HEK293 (cell line): Measurements from ENCODE around the gene RSPH3.

Experiments used
- EGR2 ChIP-seq: fragments of 450-650 bp; formaldehyde crosslinking; IDR thresholded peaks from 2 replicates; pipeline ENCODE4 v1.5.1; 2016; ENCODE audit warnings: low read depth, missing biosample characterization, missing genetic modification characterization
- KLF10 ChIP-seq: fragments of 450-650 bp; IDR thresholded peaks from 2 replicates; pipeline ENCODE4 v1.5.1; 2018; ENCODE audit warnings: missing biosample characterization, mild to moderate bottlenecking, missing genetic modification characterization
- RBAK ChIP-seq: fragments of 450-650 bp; formaldehyde crosslinking; IDR thresholded peaks from 2 replicates; pipeline ENCODE4 v1.5.1; 2016; ENCODE audit warnings: missing biosample characterization, missing genetic modification characterization
- REPIN1 ChIP-seq: fragments of 450-650 bp; formaldehyde crosslinking; IDR thresholded peaks from 2 replicates; pipeline ENCODE4 v1.5.1; 2017; ENCODE audit warnings: missing biosample characterization, missing genetic modification characterization, low read depth
- SETDB1 ChIP-seq: IDR thresholded peaks from one replicate; pipeline ENCODE4 v1.6.1; 2017; ENCODE audit warnings: mild to moderate bottlenecking, low read length, moderate library complexity, mixed read lengths; ENCODE audit not compliant: insufficient read length
- TRIM28 ChIP-seq: IDR thresholded peaks from 2 replicates; pipeline ENCODE4 v1.6.1; 2011; ENCODE audit warnings: low read length, control low read depth, borderline replicate concordance
- ZNF549 ChIP-seq: fragments of 450-650 bp; IDR thresholded peaks from 2 replicates; pipeline ENCODE4 v1.5.1; 2018; ENCODE audit warnings: missing biosample characterization, missing genetic modification characterization, mild to moderate bottlenecking, inconsistent platforms, moderate library complexity
- ZNF560 ChIP-seq: fragments of 450-650 bp; formaldehyde crosslinking; IDR thresholded peaks from 2 replicates; pipeline ENCODE4 v1.5.1; 2017; ENCODE audit warnings: missing biosample characterization, missing genetic modification characterization, borderline replicate concordance
- ZNF791 ChIP-seq: fragments of 450-650 bp; formaldehyde crosslinking; IDR thresholded peaks from 2 replicates; pipeline ENCODE4 v1.5.1; 2016; ENCODE audit warnings: missing biosample characterization, missing genetic modification characterization
- TF ChIP-seq, protein P1 (sequence below): fragments of 450-650 bp; formaldehyde crosslinking; IDR thresholded peaks from 2 replicates; pipeline ENCODE4 v1.5.1; 2016; ENCODE audit warnings: missing biosample characterization, missing genetic modification characterization
- TF ChIP-seq, protein P2 (sequence below): fragments of 450-650 bp; formaldehyde crosslinking; IDR thresholded peaks from 2 replicates; pipeline ENCODE4 v1.5.1; 2016; ENCODE audit warnings: missing biosample characterization, missing genetic modification characterization
- TF ChIP-seq, protein P3 (sequence below): fragments of 450-650 bp; formaldehyde crosslinking; IDR thresholded peaks from 2 replicates; pipeline ENCODE4 v1.5.1; 2016; ENCODE audit warnings: missing biosample characterization, missing genetic modification characterization
- TF ChIP-seq, protein P4 (sequence below): fragments of 450-650 bp; formaldehyde crosslinking; IDR thresholded peaks from 2 replicates; pipeline ENCODE4 v1.5.1; 2016; ENCODE audit warnings: missing biosample characterization, missing genetic modification characterization
- TF ChIP-seq, protein P5 (sequence below): fragments of 450-650 bp; formaldehyde crosslinking; IDR thresholded peaks from 2 replicates; pipeline ENCODE4 v1.5.1; 2017; ENCODE audit warnings: missing biosample characterization, missing genetic modification characterization

DNA sequence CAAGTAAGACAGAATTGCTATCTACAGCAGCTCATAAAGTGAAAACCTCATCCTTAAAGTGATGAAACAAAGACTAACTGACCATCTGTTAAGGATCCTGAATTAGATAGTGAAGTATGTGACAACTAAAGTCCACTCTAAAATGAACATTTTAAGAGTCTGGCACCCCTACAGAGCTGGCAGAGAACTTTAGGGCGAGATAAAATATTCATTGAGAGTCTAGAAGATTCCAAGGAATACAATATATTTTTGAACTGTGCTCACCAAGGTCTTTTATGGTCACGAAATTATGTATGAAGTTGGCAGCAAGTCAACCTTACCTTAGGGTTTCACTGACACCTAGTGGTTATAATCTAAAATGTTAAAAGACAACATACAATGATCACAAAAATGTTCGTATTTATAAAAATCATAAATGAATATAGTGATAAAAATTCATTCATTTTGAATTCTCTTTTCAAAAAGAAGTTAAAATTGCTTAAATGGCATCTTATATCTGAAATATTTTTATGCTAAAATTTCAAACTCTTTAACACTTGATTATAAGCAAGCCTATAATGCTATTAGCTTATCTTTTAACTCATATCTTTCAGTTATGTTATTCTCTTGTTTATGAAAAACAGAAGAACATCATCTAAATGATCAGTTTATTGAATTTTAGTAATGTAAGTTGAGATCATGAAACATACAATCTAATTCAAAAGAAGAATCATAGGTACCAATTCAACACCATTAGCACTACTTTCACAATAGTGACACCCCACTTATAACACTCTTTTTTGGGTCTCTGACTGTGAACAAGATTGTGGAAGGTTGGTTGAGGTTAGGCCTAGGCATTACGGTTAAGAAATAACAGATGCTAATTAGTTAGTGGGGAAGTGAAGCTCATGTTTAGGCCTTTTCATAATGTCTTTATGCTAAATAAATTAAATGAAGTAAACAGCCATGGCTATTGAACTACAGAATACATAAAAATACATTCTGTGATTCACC, 27.5 kb downstream of the RSPH3 start:
- TF ChIP-seq REPIN1 (tag by site-specific recombination) (no peak), EGR2 (tag by site-specific recombination) (no peak), RBAK (tag by site-specific recombination) (no peak), ZNF549 (tag by site-specific recombination) (no peak), TRIM28 (no peak), ZNF791 (tag by site-specific recombination) (no peak), SETDB1 (no peak), ZNF560 (tag by site-specific recombination) (no peak), KLF10 (tag by site-specific recombination) (no peak)
- TF ChIP-seq, protein P1, sequence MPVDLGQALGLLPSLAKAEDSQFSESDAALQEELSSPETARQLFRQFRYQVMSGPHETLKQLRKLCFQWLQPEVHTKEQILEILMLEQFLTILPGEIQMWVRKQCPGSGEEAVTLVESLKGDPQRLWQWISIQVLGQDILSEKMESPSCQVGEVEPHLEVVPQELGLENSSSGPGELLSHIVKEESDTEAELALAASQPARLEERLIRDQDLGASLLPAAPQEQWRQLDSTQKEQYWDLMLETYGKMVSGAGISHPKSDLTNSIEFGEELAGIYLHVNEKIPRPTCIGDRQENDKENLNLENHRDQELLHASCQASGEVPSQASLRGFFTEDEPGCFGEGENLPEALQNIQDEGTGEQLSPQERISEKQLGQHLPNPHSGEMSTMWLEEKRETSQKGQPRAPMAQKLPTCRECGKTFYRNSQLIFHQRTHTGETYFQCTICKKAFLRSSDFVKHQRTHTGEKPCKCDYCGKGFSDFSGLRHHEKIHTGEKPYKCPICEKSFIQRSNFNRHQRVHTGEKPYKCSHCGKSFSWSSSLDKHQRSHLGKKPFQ (tag by site-specific recombination) = no peak
- TF ChIP-seq, protein P2, sequence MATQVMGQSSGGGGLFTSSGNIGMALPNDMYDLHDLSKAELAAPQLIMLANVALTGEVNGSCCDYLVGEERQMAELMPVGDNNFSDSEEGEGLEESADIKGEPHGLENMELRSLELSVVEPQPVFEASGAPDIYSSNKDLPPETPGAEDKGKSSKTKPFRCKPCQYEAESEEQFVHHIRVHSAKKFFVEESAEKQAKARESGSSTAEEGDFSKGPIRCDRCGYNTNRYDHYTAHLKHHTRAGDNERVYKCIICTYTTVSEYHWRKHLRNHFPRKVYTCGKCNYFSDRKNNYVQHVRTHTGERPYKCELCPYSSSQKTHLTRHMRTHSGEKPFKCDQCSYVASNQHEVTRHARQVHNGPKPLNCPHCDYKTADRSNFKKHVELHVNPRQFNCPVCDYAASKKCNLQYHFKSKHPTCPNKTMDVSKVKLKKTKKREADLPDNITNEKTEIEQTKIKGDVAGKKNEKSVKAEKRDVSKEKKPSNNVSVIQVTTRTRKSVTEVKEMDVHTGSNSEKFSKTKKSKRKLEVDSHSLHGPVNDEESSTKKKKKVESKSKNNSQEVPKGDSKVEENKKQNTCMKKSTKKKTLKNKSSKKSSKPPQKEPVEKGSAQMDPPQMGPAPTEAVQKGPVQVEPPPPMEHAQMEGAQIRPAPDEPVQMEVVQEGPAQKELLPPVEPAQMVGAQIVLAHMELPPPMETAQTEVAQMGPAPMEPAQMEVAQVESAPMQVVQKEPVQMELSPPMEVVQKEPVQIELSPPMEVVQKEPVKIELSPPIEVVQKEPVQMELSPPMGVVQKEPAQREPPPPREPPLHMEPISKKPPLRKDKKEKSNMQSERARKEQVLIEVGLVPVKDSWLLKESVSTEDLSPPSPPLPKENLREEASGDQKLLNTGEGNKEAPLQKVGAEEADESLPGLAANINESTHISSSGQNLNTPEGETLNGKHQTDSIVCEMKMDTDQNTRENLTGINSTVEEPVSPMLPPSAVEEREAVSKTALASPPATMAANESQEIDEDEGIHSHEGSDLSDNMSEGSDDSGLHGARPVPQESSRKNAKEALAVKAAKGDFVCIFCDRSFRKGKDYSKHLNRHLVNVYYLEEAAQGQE = no peak
- TF ChIP-seq, protein P3, sequence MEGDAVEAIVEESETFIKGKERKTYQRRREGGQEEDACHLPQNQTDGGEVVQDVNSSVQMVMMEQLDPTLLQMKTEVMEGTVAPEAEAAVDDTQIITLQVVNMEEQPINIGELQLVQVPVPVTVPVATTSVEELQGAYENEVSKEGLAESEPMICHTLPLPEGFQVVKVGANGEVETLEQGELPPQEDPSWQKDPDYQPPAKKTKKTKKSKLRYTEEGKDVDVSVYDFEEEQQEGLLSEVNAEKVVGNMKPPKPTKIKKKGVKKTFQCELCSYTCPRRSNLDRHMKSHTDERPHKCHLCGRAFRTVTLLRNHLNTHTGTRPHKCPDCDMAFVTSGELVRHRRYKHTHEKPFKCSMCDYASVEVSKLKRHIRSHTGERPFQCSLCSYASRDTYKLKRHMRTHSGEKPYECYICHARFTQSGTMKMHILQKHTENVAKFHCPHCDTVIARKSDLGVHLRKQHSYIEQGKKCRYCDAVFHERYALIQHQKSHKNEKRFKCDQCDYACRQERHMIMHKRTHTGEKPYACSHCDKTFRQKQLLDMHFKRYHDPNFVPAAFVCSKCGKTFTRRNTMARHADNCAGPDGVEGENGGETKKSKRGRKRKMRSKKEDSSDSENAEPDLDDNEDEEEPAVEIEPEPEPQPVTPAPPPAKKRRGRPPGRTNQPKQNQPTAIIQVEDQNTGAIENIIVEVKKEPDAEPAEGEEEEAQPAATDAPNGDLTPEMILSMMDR = no peak
- TF ChIP-seq, protein P4, sequence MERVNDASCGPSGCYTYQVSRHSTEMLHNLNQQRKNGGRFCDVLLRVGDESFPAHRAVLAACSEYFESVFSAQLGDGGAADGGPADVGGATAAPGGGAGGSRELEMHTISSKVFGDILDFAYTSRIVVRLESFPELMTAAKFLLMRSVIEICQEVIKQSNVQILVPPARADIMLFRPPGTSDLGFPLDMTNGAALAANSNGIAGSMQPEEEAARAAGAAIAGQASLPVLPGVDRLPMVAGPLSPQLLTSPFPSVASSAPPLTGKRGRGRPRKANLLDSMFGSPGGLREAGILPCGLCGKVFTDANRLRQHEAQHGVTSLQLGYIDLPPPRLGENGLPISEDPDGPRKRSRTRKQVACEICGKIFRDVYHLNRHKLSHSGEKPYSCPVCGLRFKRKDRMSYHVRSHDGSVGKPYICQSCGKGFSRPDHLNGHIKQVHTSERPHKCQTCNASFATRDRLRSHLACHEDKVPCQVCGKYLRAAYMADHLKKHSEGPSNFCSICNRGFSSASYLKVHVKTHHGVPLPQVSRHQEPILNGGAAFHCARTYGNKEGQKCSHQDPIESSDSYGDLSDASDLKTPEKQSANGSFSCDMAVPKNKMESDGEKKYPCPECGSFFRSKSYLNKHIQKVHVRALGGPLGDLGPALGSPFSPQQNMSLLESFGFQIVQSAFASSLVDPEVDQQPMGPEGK (tag by site-specific recombination) = no peak
- TF ChIP-seq, protein P5, sequence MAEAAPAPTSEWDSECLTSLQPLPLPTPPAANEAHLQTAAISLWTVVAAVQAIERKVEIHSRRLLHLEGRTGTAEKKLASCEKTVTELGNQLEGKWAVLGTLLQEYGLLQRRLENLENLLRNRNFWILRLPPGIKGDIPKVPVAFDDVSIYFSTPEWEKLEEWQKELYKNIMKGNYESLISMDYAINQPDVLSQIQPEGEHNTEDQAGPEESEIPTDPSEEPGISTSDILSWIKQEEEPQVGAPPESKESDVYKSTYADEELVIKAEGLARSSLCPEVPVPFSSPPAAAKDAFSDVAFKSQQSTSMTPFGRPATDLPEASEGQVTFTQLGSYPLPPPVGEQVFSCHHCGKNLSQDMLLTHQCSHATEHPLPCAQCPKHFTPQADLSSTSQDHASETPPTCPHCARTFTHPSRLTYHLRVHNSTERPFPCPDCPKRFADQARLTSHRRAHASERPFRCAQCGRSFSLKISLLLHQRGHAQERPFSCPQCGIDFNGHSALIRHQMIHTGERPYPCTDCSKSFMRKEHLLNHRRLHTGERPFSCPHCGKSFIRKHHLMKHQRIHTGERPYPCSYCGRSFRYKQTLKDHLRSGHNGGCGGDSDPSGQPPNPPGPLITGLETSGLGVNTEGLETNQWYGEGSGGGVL = no peak
